Esophagus muscularis mucosa (tissue), 3 donors: ENCODE results near the gene WNT7B.

ENCODE experiments used
- POLR2AphosphoS5 ChIP-seq, 2 donors: sonication (generic); formaldehyde crosslinking; IDR thresholded peaks; one replicate each; pipeline ENCODE4 v1.6.1; 2017; ENCODE audit warnings: antibody characterized with exemption in 2 of 2
- TF ChIP-seq, protein P1 (sequence below), 3 experiments: fragments of 200-600 bp in 2 of 3; fragments of 450-650 bp in 1 of 3; sonication (generic) in 2 of 3; IDR thresholded peaks; one replicate each; pipeline ENCODE4 v1.5.1; 2017 to 2019; ENCODE audit warnings: antibody characterized with exemption in 3 of 3, mild to moderate bottlenecking in 2 of 3, moderate library complexity in 1 of 3

DNA sequence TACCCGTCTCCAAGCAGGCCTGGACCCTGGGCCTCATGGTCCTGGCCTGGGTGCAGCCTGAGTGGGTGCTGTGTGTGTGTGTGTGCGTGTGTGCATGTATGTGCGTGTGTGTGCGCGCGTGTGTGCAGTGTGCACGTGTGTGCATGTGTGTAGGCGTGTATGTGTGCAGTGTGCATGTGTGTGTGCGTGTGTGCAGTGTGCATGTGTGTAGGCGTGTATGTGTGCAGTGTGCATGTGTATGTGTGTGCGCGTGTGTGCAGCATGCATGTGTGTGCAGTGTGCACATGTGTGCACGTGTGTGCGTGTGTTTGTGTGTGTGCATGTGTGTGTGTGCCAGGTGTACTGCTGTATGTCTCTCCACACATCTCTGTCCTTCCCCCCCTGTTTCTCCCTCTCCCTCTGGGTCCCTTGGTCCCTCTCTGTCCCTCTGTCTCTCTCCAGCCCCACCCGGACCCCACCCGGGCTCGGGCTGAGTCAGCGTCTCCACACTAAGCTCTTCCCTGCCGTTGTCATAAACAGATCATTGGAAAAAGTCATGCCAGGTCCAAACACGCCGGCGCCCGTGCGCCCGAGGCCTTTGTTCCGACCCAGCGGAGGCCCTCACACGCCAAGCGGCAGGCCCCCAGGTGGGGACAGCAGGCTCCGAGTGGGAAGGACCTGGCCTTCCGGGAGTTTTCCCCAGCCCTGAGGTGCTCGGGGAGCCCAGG lies 34.0 kb downstream of the WNT7B start:
- TF ChIP-seq, protein P1, sequence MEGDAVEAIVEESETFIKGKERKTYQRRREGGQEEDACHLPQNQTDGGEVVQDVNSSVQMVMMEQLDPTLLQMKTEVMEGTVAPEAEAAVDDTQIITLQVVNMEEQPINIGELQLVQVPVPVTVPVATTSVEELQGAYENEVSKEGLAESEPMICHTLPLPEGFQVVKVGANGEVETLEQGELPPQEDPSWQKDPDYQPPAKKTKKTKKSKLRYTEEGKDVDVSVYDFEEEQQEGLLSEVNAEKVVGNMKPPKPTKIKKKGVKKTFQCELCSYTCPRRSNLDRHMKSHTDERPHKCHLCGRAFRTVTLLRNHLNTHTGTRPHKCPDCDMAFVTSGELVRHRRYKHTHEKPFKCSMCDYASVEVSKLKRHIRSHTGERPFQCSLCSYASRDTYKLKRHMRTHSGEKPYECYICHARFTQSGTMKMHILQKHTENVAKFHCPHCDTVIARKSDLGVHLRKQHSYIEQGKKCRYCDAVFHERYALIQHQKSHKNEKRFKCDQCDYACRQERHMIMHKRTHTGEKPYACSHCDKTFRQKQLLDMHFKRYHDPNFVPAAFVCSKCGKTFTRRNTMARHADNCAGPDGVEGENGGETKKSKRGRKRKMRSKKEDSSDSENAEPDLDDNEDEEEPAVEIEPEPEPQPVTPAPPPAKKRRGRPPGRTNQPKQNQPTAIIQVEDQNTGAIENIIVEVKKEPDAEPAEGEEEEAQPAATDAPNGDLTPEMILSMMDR (IDR thresholded peaks at IDR 0.05) = no peak
- no peak for TF ChIP-seq POLR2AphosphoS5 (IDR thresholded peaks at IDR 0.05)
